Fibroblast of skin of scalp (primary cell): ENCODE data around the gene PBX1.

Source experiments
- DNase-seq: peaks from one replicate; pipeline ENCODE4 v3.0.0-alpha.2; 2013

PBX1 gene

DNA sequence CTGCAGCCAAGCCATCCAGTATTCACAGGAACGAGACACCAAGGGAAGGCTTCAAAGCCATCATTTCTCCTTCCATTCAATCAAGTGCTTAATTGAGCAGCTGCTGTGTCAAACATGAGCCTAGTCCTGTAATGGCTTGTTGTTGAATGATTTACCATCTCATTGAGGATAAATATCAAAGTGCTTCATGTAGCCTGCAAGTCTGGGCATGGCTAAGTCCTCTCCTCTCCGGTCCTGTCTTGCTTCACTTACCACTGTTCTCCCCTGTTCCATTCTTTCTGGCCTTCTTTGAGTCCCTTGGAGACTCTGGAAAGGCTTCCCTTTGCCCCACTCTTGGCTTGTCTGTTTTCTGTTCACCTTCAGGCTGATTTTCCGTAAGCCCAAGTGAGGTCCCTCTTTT, 279.8 kb downstream of the PBX1 start:
- no peak for DNase-seq

DNA sequence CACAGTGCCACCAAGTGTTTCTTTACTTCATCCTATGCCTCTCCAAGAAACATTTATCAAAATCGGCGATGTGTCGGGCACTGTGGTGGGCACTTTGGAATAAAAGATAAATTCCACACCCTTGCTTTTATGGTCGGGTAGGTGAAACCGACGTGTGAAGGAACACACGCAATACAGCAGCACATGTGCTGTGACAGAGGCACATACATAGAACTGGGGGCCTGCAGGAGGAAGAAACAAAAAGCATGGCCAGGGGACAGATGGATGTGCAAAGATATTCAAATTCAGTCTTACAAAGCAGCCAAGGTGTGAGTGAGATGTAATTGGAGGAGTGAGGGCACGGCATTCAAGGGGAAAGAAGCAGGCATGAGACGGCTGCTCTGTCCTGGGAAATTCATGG, 282.0 kb downstream of the PBX1 start:
- no peak for DNase-seq

DNA sequence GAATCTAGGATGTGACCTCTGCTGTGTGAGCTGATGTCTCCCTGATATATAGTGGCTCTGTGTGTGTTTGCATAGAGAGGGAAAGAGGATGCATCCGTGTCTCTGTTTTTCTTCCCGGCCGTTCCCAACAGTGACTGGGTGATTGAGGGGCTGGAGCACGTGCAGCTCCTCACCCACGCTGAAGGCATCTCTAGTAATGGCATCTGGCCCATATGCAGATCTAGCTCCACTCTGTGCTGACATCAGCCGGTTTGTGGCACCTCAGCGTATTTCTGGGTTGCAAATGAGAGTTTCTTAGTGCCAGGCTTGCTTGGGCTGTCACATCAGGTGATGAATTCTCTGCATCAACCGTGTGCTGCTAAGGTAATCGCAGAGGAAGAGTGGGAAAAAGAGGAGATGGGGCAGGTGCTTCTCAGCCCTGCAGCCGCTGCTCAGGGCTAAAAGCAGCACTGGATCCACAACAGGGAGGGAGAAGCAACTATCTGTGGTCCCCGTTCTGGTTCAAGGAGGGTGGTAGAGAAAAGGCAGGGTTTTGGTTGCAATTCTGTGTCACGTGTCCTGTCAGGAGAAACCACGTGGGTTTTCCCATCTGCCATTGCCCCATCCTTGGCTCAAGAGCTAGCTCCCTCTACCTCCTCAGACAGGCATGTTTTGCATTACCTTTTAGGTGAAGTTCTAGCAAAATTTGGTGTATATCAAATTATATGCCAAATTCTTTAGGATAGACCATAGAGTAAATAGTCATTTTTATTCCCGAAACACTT, 282.9 kb downstream of the PBX1 start:
- DNase-seq: no peak

DNA sequence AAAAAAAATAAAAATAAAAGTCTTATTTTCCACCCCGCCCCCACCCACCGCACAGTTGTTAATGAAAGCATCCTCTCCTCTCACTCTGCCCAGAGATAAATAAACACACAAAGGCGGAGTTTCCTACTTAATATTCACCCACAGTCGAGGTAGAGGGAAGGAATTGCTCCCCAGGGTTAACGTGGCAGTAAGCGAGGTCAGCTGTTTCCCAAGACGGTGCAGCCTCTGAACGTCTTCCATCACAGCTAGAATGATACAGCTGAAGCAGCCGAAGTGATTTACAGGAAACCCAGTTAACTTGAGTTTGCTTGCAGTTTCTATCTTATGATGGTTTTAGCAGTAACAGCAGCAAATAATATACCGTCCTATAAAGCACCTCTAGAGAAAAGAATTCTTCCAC, 283.9 kb downstream of the PBX1 start:
- DNase-seq: no peak

DNA sequence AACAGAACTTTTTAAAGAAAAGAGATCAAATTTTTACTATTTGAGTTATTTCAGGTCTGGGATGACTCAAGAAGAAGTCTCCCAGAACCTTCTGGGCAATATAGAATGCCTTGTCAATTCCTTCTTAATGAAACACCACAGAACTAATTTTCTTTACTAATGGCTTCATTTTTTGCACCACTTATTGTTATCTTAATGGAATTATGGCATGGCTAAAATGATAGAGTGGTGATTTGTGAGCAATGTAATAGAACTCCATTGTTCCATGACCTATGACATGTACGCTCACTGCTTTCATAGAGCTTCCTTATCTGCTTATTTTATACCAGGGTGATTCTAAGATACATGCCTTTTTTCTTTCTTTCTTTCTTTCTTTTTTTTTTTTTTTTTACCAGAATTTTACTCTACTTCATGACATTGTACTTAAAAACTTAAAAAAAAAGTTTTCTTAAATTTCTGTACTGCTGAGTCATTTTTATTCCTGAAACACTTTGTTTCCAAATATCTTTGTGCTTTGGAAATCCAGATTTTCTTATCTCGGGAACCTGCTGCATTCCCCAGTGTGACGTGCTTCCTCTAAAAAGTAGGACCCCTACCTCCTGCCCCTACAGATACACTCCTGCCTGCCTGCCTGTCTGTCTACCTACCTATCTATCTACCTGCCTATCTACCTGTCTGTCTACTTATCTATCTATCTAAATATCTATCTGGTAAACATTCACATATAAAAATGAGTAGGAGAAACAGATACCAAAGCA, 284.9 kb downstream of the PBX1 start:
- DNase-seq: no peak

DNA sequence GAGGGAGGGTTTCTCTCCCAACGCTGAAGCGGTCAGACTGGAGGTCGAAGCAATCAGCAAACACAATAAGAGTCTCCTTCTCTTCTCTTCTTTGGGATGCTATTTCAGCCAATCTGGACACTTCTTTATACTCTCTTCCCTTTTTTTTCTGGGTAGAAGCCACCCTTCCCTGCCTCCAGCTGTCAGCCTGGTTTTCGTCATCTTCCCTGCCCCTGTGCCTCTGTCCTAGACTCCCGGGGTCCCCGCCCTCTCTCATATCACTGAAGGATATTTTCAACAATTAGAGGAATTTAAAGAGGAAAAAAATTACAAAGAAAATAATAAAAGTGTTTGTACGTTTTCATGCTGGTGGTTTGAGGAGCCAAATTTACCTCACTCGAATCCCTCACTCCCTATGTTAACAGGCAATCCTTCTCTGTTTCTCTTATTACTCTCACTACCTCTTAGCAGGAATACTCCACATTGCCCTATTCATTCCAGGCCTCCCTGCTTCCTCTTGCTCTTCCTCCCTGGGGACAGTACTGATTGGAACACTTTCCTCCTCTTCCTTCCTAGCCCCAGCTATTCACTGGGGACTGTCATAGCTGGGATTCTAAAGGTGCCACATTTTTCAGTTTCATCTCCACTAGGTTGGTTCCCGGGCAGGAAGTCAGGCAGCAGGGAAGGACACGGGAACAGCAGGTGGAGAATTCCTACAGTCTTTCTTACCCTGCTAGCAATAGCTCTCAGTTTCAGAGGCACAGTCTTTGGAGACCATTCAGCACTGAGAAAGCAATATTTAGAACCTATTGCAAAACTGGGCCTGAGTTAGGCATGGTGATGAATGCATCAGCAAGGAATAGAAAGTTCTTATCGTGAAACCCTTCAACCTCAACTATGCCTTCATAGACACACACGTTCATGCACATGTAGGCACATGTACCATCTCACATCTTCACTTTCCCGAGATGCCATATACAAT, 288.0 kb downstream of the PBX1 start:
- DNase-seq: no peak

DNA sequence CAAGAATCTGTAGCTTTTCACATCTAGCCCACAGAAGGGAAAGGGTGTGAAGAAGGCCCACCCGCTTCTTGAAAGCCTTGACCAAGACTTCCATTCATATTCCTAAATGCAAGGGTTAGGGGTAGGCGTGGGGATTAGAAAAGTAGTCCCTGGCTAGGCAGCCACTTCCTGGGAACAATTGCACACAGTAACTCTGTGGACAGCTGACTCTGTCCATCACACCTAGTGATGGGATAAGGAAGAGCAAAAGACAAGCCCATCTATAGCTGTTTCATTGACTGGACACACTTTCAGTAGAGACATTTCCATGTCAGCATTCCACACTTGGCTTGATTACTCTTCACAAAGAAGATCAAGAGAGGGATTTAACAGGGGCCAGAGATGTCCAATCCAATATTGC, 294.2 kb downstream of the PBX1 start:
- DNase-seq: no peak

DNA sequence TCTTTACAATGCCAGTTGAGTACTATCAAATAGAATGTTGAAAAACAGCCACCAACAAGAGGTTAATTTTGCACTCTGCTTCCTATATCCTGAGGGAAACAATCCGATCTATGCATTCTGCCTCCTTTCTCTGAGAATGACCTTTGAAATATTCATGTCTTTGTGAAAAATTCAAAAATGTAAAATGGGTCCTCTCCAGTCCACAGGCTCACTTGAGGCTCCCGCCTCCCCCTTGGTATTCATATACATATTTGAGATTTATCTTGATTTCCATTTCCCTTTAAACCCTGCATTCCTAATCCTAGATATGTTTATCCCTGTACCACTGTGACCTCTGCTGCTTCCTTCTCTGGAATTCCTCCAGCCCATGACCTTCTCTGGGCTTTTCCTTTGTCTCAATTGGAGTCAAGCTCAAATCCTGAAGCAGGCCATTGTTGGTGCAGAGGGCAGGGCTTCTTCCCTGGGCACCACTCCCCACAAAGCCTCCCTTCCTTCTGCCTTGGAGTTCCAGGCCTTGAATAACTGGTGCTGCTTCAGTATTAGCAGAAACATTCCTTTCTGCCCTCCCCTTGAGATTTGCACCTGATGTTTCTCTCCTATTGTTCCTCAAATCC, 296.8 kb downstream of the PBX1 start:
- no peak for DNase-seq

DNA sequence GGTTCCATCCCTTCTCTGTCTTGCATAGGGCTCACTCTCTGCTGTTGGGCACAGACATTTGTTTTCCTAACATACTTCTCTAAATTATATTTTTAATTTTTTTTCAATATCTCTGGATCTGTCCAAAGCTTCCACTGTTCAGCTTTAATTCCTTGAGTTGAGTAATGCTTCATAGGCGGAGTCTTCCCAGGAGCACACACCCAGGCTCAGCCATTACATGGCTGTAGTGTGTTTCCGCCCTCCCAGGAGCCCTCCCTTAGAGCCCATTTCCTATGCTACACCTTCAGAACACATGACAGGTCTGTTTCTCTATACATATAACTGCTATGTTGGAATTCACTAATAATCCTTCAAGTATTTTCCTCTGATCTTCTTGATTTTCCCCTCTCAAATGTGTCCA, 297.4 kb downstream of the PBX1 start:
- DNase-seq: no peak

DNA sequence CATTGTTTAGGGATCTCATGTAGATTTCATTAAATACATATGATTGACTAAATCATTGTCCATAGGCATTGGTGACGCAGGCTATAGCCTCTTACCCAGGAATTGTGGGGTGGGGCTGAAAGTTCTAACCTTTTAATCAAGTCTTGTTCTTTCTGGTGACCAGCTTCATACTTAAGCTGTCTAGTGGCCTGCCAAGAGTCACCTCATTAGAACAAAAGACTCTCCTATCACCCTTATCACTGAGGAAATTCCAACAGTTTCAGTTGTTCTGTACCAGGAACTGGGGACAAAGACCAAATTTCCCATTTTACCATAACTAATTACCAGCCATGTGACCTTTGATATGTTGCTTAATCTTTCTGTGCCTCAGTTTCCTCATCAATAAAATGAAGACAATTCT, 298.5 kb downstream of the PBX1 start:
- no peak for DNase-seq

DNA sequence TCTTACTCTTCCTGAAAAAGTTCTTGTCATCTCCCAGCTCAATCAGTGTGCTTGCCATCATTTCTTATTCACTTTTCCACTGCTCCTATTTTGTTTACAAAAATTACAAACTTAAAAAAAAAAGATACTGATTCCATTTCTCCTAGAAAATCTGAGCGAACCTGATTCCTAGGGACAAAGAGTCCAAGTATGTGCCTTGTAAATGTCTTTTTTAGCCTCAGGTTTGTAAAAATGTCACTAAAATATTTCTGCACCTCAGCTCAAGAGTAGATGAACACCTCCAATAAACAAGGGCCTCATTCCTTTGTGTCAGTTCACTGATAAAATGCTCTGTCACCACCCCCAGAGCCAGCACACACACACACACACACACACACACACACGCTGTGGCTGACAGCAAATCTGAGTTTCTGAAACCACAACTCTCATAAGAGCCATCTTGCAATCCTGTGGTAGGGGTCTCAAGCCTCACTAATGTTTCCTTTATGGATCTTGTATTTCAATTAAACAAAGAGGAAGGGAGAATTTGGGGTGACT, 299.2 kb downstream of the PBX1 start:
- no peak for DNase-seq

DNA sequence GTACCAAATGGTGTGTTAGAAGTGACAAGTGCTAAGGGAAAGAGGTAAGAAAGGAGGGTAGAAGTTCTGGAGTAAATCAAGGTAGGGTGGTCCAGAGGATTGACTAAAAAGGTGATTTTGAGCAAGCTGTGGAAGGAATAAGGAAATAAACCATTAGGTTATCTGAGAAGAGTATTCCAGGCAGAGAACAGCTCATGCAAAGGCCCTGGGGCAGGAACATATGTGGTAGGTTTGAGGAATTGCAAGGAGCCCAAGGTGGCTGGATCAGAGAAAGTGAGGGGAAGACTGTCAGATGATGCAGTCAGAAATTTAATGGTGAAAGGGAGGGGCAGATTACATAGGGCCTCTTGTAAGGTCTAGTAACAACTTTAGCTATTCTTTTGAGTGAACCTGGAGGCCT, 302.6 kb downstream of the PBX1 start:
- DNase-seq: no peak

DNA sequence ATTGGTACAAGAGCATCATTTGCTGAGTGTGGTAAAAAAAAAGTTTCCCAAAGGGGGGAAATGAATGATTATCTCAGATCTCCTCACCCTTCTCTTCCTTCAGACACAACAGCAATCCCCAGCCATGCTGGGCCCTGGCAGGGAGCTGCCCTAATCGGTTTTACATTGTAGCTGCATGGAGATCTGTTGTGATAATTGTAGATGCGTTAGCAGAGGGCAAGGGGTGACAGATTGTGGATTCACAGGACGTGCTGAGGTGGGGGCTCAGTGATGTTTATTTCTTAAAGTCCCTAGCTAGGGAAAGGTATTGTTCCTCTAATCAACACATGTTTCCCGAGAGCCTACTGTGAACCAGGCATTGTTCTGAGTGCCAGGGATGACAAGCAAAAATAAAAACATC, 304.1 kb downstream of the PBX1 start:
- no peak for DNase-seq

DNA sequence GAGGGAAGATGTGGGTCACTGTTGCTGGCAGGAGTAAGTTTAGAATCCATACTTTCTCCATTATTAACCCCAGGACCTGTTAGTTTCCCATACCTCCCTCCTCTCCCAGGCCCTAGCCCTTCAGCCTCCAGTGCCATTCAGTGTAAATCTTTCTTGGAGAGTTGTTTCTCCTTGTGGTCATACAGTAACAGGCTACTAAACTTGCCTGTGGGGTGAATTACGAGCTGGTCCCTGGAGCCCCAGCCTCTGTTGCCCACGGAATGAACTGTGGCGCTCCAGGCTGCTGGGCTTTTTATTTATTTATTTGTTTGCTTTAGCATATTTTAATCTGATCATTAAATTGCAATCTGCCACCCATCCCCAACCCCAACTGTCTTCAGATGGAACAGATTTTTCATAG, 305.2 kb downstream of the PBX1 start:
- DNase-seq: no peak

DNA sequence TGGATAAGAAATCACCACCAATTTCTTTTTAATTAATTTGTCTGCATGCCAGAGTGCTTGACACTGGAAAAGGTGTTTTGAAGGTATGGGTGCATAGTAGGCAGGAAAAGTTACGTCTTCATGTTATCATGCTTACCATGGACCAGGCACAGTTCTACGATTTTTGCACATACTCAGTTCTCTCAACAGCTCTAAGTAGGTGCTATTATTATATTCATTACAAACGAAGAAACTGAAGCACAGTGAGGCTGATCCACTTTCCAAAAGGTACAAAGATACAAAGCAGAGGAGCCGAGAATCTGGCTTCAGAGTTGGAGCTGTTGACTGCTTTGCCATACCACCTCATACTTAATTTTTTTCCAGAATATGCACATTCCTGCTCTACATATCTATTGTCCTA, 306.4 kb downstream of the PBX1 start:
- no peak for DNase-seq

DNA sequence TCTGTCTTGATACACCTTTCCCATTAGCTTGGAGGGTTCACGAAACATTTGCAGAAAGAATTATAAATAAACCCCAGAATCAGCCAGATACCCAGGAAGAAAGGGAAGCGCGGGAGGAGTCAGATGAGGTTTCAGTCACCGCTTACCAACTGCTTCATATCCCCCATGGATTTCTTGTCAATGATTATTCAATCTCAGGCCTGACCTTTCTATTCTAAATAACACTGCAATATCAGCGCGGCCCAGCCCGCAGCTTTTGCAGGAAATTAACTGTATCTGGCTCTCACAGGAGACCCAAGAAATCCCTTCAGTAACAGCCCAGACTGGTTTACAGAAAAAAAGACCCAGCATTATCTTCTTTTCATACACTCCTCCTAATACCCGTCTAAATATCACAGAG, 308.6 kb downstream of the PBX1 start:
- DNase-seq: no peak

DNA sequence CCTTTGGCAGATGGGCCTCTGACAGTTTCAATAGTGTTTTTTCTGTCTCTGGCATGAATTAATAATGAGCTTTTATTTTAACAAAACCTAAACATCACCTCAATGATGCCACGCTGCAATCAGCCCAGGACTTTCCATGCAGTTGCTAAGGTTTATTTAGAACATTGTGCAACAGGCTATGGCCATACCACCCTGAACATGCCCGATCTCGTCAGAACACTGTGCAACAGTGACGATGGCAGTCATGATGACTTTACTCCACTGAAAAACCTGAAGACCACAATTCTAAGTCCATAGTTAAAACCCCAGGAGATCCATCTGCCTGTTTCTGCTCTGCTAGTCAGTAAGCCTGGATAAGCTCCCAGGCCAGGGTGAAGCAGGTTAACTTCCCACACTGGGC, 310.0 kb downstream of the PBX1 start:
- DNase-seq: no peak

DNA sequence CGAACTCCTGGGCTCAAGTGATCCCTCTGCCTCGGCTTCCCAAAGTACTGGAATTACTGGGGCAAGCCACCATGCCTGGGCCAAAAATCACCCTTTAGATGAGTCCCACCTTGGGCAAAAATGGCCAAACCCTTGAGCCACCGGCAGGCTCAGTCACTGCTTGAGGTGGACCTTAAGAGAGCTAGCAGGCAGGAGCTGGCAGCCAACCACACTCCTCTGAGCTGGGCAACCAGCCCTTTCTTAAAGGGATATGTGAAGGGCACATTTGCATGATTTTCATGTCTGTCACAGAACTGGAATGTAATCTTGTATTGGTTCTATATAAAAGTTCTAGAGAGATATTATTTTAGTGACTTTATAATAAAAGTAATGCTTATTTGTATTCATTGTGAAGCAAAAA, 316.5 kb downstream of the PBX1 start:
- no peak for DNase-seq

DNA sequence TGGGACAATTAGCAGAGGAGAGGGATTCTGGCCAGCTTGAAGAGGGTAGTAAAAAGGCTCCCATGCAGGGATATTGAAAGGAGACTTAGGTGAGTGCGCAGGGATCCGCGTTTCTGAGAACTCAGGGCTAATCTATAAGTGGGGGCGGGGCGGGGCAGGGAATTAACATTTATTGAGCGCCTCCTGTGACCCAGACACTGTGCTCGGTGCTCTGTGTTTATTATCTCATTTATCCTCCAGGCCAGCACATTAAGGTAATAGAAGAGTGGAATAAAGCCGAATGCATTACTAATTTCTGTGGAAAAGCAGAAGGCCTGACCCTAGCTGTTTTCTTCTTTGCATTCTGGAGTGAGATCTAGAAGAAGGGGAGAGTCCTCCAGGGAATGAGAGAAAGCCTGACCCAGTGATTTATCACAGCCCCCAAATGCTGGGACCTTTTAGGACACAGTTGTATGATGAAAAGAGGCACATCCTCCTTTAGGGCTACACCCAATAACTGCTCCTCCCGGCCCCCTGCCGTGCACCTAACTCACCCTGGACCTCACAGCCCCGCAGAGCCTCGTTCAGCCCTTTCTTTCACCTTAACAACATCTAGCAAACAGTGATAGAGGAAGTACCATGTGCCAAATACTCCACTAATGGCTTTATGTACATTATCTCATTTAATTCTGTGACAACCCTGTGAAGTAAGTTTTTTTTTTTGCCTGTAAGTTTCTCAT, 317.6 kb downstream of the PBX1 start:
- DNase-seq: no peak

DNA sequence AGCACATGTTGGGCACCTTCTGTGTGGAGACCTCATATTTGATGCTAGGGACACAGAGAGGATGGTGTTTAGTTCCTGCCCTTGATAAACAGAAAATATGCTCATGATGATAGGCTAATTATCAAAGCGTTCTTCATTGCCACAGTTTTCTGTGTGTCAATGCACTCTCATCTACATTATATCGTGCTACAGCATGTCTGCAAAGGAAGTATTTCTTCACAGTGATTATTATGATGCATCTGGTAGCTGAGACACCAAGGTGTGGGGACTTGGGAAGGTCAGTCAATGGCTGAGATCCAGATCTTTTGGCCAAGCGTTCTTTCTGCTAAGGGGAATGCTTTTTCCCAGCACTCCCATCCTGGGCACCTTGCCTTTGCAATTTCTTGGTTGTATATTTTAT, 321.2 kb downstream of the PBX1 start:
- DNase-seq: no peak

DNA sequence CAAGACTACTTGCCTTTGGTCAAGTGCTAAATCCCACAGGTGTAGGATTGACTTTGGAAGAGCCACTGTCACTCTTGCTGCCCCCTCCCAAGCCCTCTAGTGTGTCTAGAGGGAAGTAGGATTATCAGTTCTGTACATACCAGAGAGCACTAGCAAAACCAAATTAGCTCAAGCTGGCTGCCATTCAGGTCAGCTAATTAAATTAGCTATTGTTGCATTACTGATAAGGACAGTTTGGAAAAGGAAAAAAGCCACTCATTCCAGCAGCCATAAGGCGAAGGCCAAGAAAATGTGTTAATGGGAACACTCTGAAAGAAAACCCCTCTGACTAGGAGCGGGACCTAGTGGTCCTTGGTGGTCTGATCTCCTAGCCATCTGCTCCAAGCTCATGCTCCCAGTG, 321.7 kb downstream of the PBX1 start:
- DNase-seq: no peak

DNA sequence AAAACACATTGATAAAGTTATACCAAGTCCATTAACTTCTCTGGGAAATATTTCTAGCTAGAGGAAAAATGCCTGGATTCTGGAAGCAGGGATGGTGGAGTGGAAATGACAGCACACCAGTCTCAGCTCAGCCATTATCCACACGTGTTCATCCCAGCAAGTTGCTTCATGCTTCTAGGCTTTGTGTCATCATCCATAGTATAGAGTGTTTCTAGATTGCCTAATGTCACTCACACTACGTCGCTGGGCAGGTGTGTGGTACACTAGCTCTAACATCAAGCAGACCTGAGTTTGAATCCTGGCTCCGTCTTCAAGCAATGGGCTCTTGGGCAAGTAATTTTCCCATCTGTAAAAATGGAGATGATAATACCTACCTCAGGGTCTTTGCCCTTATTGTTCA, 326.3 kb downstream of the PBX1 start:
- no peak for DNase-seq
